ENCODE measurements around the gene ZFAND3.

ZFAND3 gene

GRCh38 chr6:37971711-37972390, 152.3 kb downstream of the ZFAND3 start:
- H3K27me3 ChIP-seq (ENCODE audit: control insufficient read depth in 1 of 2, insufficient read depth in 2 of 2, low read length in 2 of 2), result no peaks in the 10 kb centered on the region
- no peaks in the 10 kb centered on the region for H3K36me3 ChIP-seq (ENCODE audit: insufficient read depth, low read length)
- no peaks in the 10 kb centered on the region for H3K4me1 ChIP-seq (ENCODE audit: insufficient read depth, low read length)
- H3K9ac ChIP-seq (ENCODE audit: low read length), result no peak overlapping the region
- no peaks in the 10 kb centered on the region for H3K9me3 ChIP-seq (ENCODE audit: low read length)
- no peak overlapping the region for H3K27ac ChIP-seq (ENCODE audit: low read depth, low read length)
- no peak overlapping the region for H3K4me3 ChIP-seq (ENCODE audit: low read depth in 1 of 2, low read length in 2 of 2)

GRCh38 chr6:37972994-37973757, 153.6 kb downstream of the ZFAND3 start:
- H3K4me3 ChIP-seq (ENCODE audit: low read depth in 1 of 2, low read length in 2 of 2), result no peak overlapping the region
- H3K9me3 ChIP-seq (ENCODE audit: low read length), result no peaks in the 10 kb centered on the region
- H3K4me1 ChIP-seq (ENCODE audit: insufficient read depth, low read length), result no peaks in the 10 kb centered on the region
- H3K9ac ChIP-seq (ENCODE audit: low read length), result no peak overlapping the region
- H3K27ac ChIP-seq (ENCODE audit: low read depth, low read length), result no peak overlapping the region
- no peaks in the 10 kb centered on the region for H3K27me3 ChIP-seq (ENCODE audit: control insufficient read depth in 1 of 2, insufficient read depth in 2 of 2, low read length in 2 of 2)
- H3K36me3 ChIP-seq (ENCODE audit: insufficient read depth, low read length), result no peaks in the 10 kb centered on the region

DNA sequence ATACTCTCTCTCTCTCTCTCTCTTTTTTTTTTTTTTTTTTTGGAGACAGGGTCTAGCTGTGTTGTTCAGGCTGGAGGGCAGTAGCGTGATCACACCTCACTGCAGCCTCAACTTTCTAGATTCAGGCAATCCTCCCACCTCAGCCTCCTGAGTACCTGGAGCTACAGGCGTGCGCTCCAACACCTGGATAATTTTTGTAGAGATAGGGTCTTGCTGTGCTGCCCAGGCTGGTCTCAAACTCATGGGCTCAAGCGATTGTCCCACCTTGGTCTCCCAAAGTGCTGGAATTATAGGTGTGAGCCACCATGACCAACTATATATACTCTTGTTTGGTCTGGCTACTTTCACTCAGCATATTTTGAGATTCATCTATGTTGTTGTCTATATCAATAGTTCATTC, 154.9 kb downstream of the ZFAND3 start:
- H3K4me1 ChIP-seq (ENCODE audit: insufficient read depth, low read length), result peaks cover 5% of the 10 kb centered on the region
- no peaks in the 10 kb centered on the region for H3K27me3 ChIP-seq (ENCODE audit: control insufficient read depth in 1 of 2, insufficient read depth in 2 of 2, low read length in 2 of 2)
- H3K27ac ChIP-seq (ENCODE audit: low read depth, low read length), result no peak overlapping the region
- no peak overlapping the region for H3K9ac ChIP-seq (ENCODE audit: low read length)
- no peaks in the 10 kb centered on the region for H3K36me3 ChIP-seq (ENCODE audit: insufficient read depth, low read length)
- no peaks in the 10 kb centered on the region for H3K9me3 ChIP-seq (ENCODE audit: low read length)
- H3K4me3 ChIP-seq (ENCODE audit: low read depth in 1 of 2, low read length in 2 of 2), result no peak overlapping the region

- no peak overlapping the region for H3K9ac ChIP-seq (ENCODE audit: low read length)
- peaks cover 10% of the 10 kb centered on the region for H3K4me1 ChIP-seq (ENCODE audit: insufficient read depth, low read length)
- H3K4me3 ChIP-seq (ENCODE audit: low read depth in 1 of 2, low read length in 2 of 2), result no peak overlapping the region
- H3K27me3 ChIP-seq (ENCODE audit: control insufficient read depth in 1 of 2, insufficient read depth in 2 of 2, low read length in 2 of 2), result no peaks in the 10 kb centered on the region
- H3K36me3 ChIP-seq (ENCODE audit: insufficient read depth, low read length), result no peaks in the 10 kb centered on the region
- H3K27ac ChIP-seq (ENCODE audit: low read depth, low read length), result no peak overlapping the region
- no peaks in the 10 kb centered on the region for H3K9me3 ChIP-seq (ENCODE audit: low read length)
Measured at GRCh38 chr6:37974943-37975342, 155.4 kb downstream of the ZFAND3 start.

DNA sequence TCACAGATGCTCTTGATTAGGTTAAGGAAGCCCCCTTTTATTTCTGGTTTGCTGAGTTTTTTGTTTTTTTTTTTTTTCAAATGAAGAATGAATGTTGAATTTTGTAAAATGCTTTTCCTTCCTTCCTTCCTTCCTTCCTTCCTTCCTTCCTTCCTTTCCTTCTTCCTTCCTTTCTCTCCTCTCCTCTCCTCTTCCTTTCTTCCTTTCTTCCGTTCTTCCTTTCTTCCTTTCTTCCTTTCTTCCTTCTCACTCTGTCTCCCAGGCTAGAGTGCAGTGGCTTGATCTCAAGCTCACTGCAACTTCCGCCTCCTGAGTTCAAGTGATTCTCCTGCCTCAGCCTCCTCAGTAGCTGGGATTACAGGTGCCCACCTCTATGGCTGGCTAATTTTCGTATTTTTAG, 158.2 kb downstream of the ZFAND3 start:
- Histone ChIP-seq H3K27me3 (ENCODE audit: control insufficient read depth in 1 of 2, insufficient read depth in 2 of 2, low read length in 2 of 2) (no peaks in the 10 kb centered on the region), H3K27ac (ENCODE audit: low read depth, low read length) (no peak overlapping the region), H3K4me1 (ENCODE audit: insufficient read depth, low read length) (peaks cover 23% of the 10 kb centered on the region), H3K9ac (ENCODE audit: low read length) (no peak overlapping the region), H3K4me3 (ENCODE audit: low read depth in 1 of 2, low read length in 2 of 2) (no peak overlapping the region), H3K36me3 (ENCODE audit: insufficient read depth, low read length) (no peaks in the 10 kb centered on the region), H3K9me3 (ENCODE audit: low read length) (no peaks in the 10 kb centered on the region)

- no peaks in the 10 kb centered on the region for H3K27me3 ChIP-seq (ENCODE audit: control insufficient read depth in 1 of 2, insufficient read depth in 2 of 2, low read length in 2 of 2)
- no peaks in the 10 kb centered on the region for H3K9me3 ChIP-seq (ENCODE audit: low read length)
- H3K4me3 ChIP-seq (ENCODE audit: low read depth in 1 of 2, low read length in 2 of 2), result no peak overlapping the region
- H3K27ac ChIP-seq (ENCODE audit: low read depth, low read length), result no peak overlapping the region
- H3K36me3 ChIP-seq (ENCODE audit: insufficient read depth, low read length), result no peaks in the 10 kb centered on the region
- H3K9ac ChIP-seq (ENCODE audit: low read length), result no peak overlapping the region
- H3K4me1 ChIP-seq (ENCODE audit: insufficient read depth, low read length), result peaks cover 31% of the 10 kb centered on the region
Measured at GRCh38 chr6:37979392-37980221, 160.1 kb downstream of the ZFAND3 start.

DNA sequence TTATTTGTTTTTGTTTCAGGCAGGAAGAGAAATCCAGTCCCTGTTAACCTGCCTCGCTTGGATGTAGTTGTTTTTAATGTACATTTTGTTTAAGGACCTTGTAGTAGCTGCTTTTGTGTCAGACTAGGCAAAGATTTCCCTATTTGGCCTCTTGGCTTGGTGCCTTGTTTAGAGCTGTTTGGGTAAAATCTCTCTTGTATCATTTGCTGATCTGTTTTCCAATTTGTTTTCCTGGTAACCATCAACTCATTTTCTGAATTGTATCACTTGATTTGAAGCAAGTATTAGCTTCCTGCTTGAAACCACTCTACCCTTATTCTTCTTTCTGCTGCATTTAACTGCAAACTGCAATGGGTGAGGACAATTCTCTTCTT, 160.7 kb downstream of the ZFAND3 start:
- Histone ChIP-seq H3K9me3 (ENCODE audit: low read length) (no peaks in the 10 kb centered on the region), H3K9ac (ENCODE audit: low read length) (no peak overlapping the region), H3K27me3 (ENCODE audit: control insufficient read depth in 1 of 2, insufficient read depth in 2 of 2, low read length in 2 of 2) (no peaks in the 10 kb centered on the region), H3K36me3 (ENCODE audit: insufficient read depth, low read length) (no peaks in the 10 kb centered on the region), H3K4me3 (ENCODE audit: low read depth in 1 of 2, low read length in 2 of 2) (no peak overlapping the region), H3K4me1 (ENCODE audit: insufficient read depth, low read length) (peaks cover 32% of the 10 kb centered on the region), H3K27ac (ENCODE audit: low read depth, low read length) (no peak overlapping the region)

GRCh38 chr6:37981626-37982025, 162.1 kb downstream of the ZFAND3 start:
- Histone ChIP-seq H3K27ac (ENCODE audit: low read depth, low read length) (no peak overlapping the region), H3K4me1 (ENCODE audit: insufficient read depth, low read length) (peaks cover 32% of the 10 kb centered on the region), H3K9ac (ENCODE audit: low read length) (no peak overlapping the region), H3K9me3 (ENCODE audit: low read length) (no peaks in the 10 kb centered on the region), H3K36me3 (ENCODE audit: insufficient read depth, low read length) (no peaks in the 10 kb centered on the region), H3K27me3 (ENCODE audit: control insufficient read depth in 1 of 2, insufficient read depth in 2 of 2, low read length in 2 of 2) (no peaks in the 10 kb centered on the region), H3K4me3 (ENCODE audit: low read depth in 1 of 2, low read length in 2 of 2) (no peak overlapping the region)

DNA sequence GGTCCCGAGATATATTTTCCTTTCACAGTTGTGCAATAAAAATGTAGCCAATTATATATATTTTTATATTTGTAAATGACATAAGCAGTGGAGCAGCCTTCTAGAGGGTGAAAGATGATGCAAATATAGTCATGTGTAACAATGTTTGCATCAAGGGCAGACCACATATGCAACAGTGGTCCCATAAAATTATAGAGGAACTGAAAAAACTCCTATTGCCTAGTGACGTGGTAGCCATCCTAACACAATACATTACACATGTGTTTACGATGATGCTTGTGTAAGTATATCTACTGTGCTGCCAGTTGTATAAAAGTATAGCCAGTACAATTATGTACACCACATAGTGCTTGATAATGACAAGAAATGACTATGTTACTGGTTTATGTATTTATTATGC, 162.8 kb downstream of the ZFAND3 start:
- Histone ChIP-seq H3K27ac (ENCODE audit: low read depth, low read length) (no peak overlapping the region), H3K9ac (ENCODE audit: low read length) (no peak overlapping the region), H3K9me3 (ENCODE audit: low read length) (no peaks in the 10 kb centered on the region), H3K27me3 (ENCODE audit: control insufficient read depth in 1 of 2, insufficient read depth in 2 of 2, low read length in 2 of 2) (no peaks in the 10 kb centered on the region), H3K36me3 (ENCODE audit: insufficient read depth, low read length) (no peaks in the 10 kb centered on the region), H3K4me3 (ENCODE audit: low read depth in 1 of 2, low read length in 2 of 2) (no peak overlapping the region), H3K4me1 (ENCODE audit: insufficient read depth, low read length) (peaks cover 33% of the 10 kb centered on the region)

DNA sequence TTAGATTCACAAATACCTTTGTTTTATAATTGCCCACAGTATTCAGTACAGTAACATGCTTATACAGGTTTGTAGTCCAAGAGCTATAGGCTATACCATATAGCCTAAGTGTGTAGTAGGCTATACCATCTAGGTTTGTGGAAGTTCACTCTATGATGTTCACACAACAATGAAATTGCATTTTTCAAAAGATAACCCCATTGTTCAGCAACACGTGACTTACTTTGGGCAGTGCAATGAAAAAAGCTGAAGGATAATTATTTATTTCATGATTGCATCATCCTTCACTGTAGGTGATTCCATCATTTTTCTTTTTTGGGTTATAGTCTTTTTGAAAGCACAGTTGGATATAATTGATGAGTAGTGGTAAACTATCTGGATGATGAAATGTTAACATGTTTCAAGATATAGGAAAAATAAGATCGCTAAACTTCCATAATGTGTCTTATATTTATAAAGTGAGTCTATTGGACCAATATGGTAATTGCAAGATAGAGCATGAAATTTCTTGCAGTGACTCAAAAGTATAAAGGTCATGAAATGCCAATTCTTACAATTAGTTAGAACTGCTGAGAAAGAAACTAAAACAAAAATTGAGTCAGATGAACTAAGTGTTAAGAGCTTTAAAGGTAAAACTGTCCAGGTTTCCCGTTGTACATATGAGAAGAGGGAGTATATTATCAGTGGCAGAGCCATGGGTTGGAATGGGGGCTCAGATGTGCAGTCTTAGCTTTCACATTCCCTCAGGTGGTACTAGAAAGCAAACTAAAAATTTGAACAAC, 164.4 kb downstream of the ZFAND3 start:
- Histone ChIP-seq H3K9ac (ENCODE audit: low read length) (no peak overlapping the region), H3K4me1 (ENCODE audit: insufficient read depth, low read length) (peaks cover 49% of the 10 kb centered on the region), H3K27me3 (ENCODE audit: control insufficient read depth in 1 of 2, insufficient read depth in 2 of 2, low read length in 2 of 2) (no peaks in the 10 kb centered on the region), H3K36me3 (ENCODE audit: insufficient read depth, low read length) (no peaks in the 10 kb centered on the region), H3K9me3 (ENCODE audit: low read length) (no peaks in the 10 kb centered on the region), H3K27ac (ENCODE audit: low read depth, low read length) (no peak overlapping the region), H3K4me3 (ENCODE audit: low read depth in 1 of 2, low read length in 2 of 2) (no peak overlapping the region)

- H3K27me3 ChIP-seq (ENCODE audit: control insufficient read depth in 1 of 2, insufficient read depth in 2 of 2, low read length in 2 of 2), result no peaks in the 10 kb centered on the region
- H3K4me1 ChIP-seq (ENCODE audit: insufficient read depth, low read length), result peaks cover 49% of the 10 kb centered on the region
- no peak overlapping the region for H3K27ac ChIP-seq (ENCODE audit: low read depth, low read length)
- no peaks in the 10 kb centered on the region for H3K36me3 ChIP-seq (ENCODE audit: insufficient read depth, low read length)
- no peak overlapping the region for H3K4me3 ChIP-seq (ENCODE audit: low read depth in 1 of 2, low read length in 2 of 2)
- H3K9ac ChIP-seq (ENCODE audit: low read length), result no peak overlapping the region
- H3K9me3 ChIP-seq (ENCODE audit: low read length), result no peaks in the 10 kb centered on the region
Measured at GRCh38 chr6:37984578-37984977, 165.1 kb downstream of the ZFAND3 start.

Data from muscle layer of colon (tissue), 2 donors.